GM12892 (cell line): ENCODE results near the gene KLF6.

Experiments used
- POLR2A ChIP-seq: IDR thresholded peaks from 2 replicates; pipeline ENCODE4 v1.6.1; 2011; ENCODE audit warnings: low read depth, low read length, control low read depth
- POLR2AphosphoS5 ChIP-seq: IDR thresholded peaks from 2 replicates; pipeline ENCODE4 v1.6.1; 2011; ENCODE audit warnings: low read depth, low read length, control low read depth

DNA sequence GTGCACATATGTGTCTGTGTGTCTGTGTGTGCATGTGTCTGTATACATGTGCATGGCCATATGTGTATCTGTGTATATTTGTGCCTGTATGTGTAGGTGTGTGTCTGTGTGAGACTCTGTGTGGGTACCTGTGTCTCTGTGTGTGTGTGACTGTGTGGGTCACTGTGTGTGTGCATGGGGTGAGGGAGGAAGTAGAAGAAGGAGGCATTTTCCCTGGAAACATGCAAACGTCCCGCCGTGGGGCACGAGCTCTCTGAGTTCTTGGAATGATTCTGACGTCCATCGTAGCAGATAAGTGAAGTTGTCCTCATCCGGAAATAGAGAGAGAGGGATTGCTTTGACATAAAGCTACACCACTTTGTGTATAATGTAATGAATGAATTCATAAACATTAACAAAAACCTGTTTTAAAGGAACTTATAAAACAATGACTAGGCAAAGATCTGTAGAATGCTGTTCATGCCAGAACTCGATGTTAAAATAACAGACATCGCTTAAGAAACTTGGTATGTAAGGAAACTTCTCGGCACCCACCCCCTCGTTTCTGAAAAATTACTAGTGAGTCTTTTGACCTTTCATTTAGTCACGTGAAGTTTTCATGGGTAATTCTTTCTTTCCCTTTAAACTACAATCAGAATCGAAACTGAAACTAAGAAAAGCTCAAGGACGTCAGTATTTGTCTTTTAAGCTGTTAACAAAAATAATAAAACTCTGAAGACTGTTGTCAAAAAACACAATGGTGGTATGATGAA, 43.6 kb upstream of the KLF6 start:
- no peak for TF ChIP-seq POLR2A
- TF ChIP-seq POLR2AphosphoS5, result no peak
